C4-2B (cell line): ENCODE results near the gene POLD1.
"Not testable (repeated sequence)": the region's sequence is repeated elsewhere in the genome, so short reads cannot be mapped to it uniquely, and the experiment has no call there.

ENCODE experiments used
- H3K27ac ChIP-seq: fragments of 450-650 bp; 2 replicates; pipeline ENCODE4 v1.5.1; 2017
- CTCF ChIP-seq: fragments of 450-650 bp; conservative IDR thresholded peaks from 2 replicates; pipeline ENCODE4 v1.5.1; 2017; ENCODE audit warnings: mild to moderate bottlenecking
- ZFX ChIP-seq: fragments of 450-650 bp; IDR thresholded peaks from 2 replicates; pipeline ENCODE4 v1.6.1; 2017

The POLD1 gene

GRCh38 chr19:50433201-50434180 is 49.3 kb downstream of the POLD1 start:
- no peak overlapping the region for H3K27ac ChIP-seq
- TF ChIP-seq CTCF (no peak), ZFX (no peak)

- no peak overlapping the region for H3K27ac ChIP-seq
- no peak for TF ChIP-seq CTCF
- TF ChIP-seq ZFX: no peak
Measured at GRCh38 chr19:50434525-50434924, 50.4 kb downstream of the POLD1 start.

GRCh38 chr19:50435221-50435620 is 51.1 kb downstream of the POLD1 start:
- H3K27ac ChIP-seq: no peak overlapping the region
- TF ChIP-seq ZFX: no peak
- TF ChIP-seq CTCF: no peak

- TF ChIP-seq ZFX (no peak), CTCF (no peak)
- no peak overlapping the region for H3K27ac ChIP-seq
Measured at GRCh38 chr19:50435627-50436026, 51.5 kb downstream of the POLD1 start.

GRCh38 chr19:50437862-50438449 is 53.8 kb downstream of the POLD1 start:
- no peak for TF ChIP-seq CTCF
- TF ChIP-seq ZFX: no peak
- H3K27ac ChIP-seq: no peak overlapping the region

- H3K27ac ChIP-seq: not testable (repeated sequence)
Measured at GRCh38 chr19:50439130-50439529, 55.0 kb downstream of the POLD1 start.

GRCh38 chr19:50444059-50444458 is 59.9 kb downstream of the POLD1 start:
- H3K27ac ChIP-seq: no peak overlapping the region
- no peak for TF ChIP-seq ZFX
- no peak for TF ChIP-seq CTCF
